Right lung (tissue), 5 donors: ENCODE data around the gene METTL26. TPM values are rescaled to one million over a fixed set of nuclear protein-coding genes. Genes with fewer than 3 reads are reported as not detected.

Experiments
- DNase-seq, 2 donors: peaks; one replicate each; pipeline ENCODE4 v3.0.0-alpha.2; 2013
- polyA plus RNA-seq, 5 donors: library from polyadenylated mRNA; unstranded; fragments of 120-200 nt; gene quantifications; one replicate each; pipeline versions ENCODE4 v1.2.1 to v1.2.3, GENCODE V29; 2013; ENCODE audit warnings: inconsistent platforms in 1 of 5, low replicate concordance in 1 of 5; ENCODE audit not compliant: insufficient read length in 5 of 5, insufficient read depth in 1 of 5

METTL26 gene
- polyA plus RNA-seq, 5 donors = 37.9 to 74.1 (median 49.3) TPM

GRCh38 chr16:628321-629061 lies 7.6 kb downstream of the METTL26 start:
- DNase-seq = no peak

GRCh38 chr16:627454-628239 lies 8.5 kb downstream of the METTL26 start:
- no peak for DNase-seq

GRCh38 chr16:626787-627453 lies 9.2 kb downstream of the METTL26 start:
- DNase-seq = no peak

- no peak for DNase-seq
These were observed 9.9 kb downstream of the METTL26 start for GRCh38 chr16:625977-626765.

GRCh38 chr16:625117-625976 lies 10.8 kb downstream of the METTL26 start:
- DNase-seq = no peak

GRCh38 chr16:624526-625070 lies 11.5 kb downstream of the METTL26 start:
- no peak for DNase-seq

GRCh38 chr16:622920-623280 lies 13.2 kb downstream of the METTL26 start:
- no peak for DNase-seq

GRCh38 chr16:621526-622105 lies 14.5 kb downstream of the METTL26 start:
- DNase-seq = no peak

GRCh38 chr16:620700-621525 lies 15.2 kb downstream of the METTL26 start:
- DNase-seq = no peak

- DNase-seq = no peak
These were observed 16.5 kb downstream of the METTL26 start for GRCh38 chr16:619476-620100.

GRCh38 chr16:617855-618254 lies 18.2 kb downstream of the METTL26 start:
- no peak for DNase-seq

GRCh38 chr16:616733-617586 lies 19.1 kb downstream of the METTL26 start:
- DNase-seq = no peak

- DNase-seq = no peak
These were observed 21.0 kb downstream of the METTL26 start for GRCh38 chr16:615122-615521.

GRCh38 chr16:610513-611381 lies 25.4 kb downstream of the METTL26 start:
- DNase-seq = no peak

- no peak for DNase-seq
These were observed 26.1 kb downstream of the METTL26 start for GRCh38 chr16:609984-610383.

- no peak for DNase-seq
These were observed 26.8 kb downstream of the METTL26 start for GRCh38 chr16:609316-609715.

- DNase-seq = no peak
These were observed 28.1 kb downstream of the METTL26 start for GRCh38 chr16:608019-608418.
